NCI-H524 (cell line): ENCODE results near the gene FDX2.
"Not testable (repeated sequence)": the region's sequence is repeated elsewhere in the genome, so short reads cannot be mapped to it uniquely, and the experiment has no call there.

Source experiments
- DNase-seq, 2 experiments: peaks; one replicate each; lab custom pipeline; 2025; lab: John Stamatoyannopoulos, UW

FDX2 gene

GRCh38 chr19:10315335-10316214 lies at the start of gene FDX2:
Gene FDX2 (minus strand): TSS chr19:10316015. CDS start chr19:10315996, 19 bp downstream.
- peak; percentile 85 to 93 for DNase-seq

GRCh38 chr19:10365518-10365917 lies 49.7 kb upstream of the FDX2 start:
- DNase-seq, result no peak

- DNase-seq, result no peak
Observed at GRCh38 chr19:10364644-10365043, 48.8 kb upstream of the FDX2 start.

- no peak for DNase-seq
Observed at GRCh38 chr19:10363789-10364281, 48.0 kb upstream of the FDX2 start.

GRCh38 chr19:10362259-10362658 lies 46.4 kb upstream of the FDX2 start:
- DNase-seq, result no peak

- DNase-seq, result no peak
Observed at GRCh38 chr19:10361569-10362011, 45.8 kb upstream of the FDX2 start.

GRCh38 chr19:10356431-10356830 lies 40.6 kb upstream of the FDX2 start:
- no peak for DNase-seq

GRCh38 chr19:10353793-10354391 lies 38.1 kb upstream of the FDX2 start:
- DNase-seq, result no peak

- DNase-seq, result no peak
Observed at GRCh38 chr19:10352764-10353671, 37.2 kb upstream of the FDX2 start.

GRCh38 chr19:10346509-10346908 lies 30.7 kb upstream of the FDX2 start:
- DNase-seq, result no peak

- no peak for DNase-seq
Observed at GRCh38 chr19:10344780-10345179, 29.0 kb upstream of the FDX2 start.

GRCh38 chr19:10343495-10343894 lies 27.7 kb upstream of the FDX2 start:
- DNase-seq, result no peak

GRCh38 chr19:10339977-10340376 lies 24.2 kb upstream of the FDX2 start:
- DNase-seq, result no peak

- no peak for DNase-seq
Observed at GRCh38 chr19:10339380-10339960, 23.7 kb upstream of the FDX2 start, which contains the start of gene ICAM3. Gene ICAM3 (minus strand): TSS chr19:10339624. CDS start chr19:10339614, 10 bp downstream.

- DNase-seq, result no peak
Observed at GRCh38 chr19:10338940-10339339, 23.1 kb upstream of the FDX2 start.

GRCh38 chr19:10336725-10337124 lies 20.9 kb upstream of the FDX2 start:
- DNase-seq, result not testable (repeated sequence)

GRCh38 chr19:10335352-10335985 lies 19.7 kb upstream of the FDX2 start:
- DNase-seq, result no peak

GRCh38 chr19:10334588-10335351 lies 19.0 kb upstream of the FDX2 start:
- DNase-seq, result no peak

GRCh38 chr19:10333758-10334587 lies 18.2 kb upstream of the FDX2 start:
- DNase-seq, result no peak
